ENCODE results near the gene TNRC6C. TPM values are rescaled to one million over a fixed set of nuclear protein-coding genes. Genes with fewer than 3 reads are reported as not detected.

TNRC6C gene
- total and polyA plus RNA-seq, 9 of the 15 experiments (the other 6 are each of a cell fraction or from before 2014, with no cell fraction given) = 0.20 to 4.9 (median 2.3) TPM

DNA sequence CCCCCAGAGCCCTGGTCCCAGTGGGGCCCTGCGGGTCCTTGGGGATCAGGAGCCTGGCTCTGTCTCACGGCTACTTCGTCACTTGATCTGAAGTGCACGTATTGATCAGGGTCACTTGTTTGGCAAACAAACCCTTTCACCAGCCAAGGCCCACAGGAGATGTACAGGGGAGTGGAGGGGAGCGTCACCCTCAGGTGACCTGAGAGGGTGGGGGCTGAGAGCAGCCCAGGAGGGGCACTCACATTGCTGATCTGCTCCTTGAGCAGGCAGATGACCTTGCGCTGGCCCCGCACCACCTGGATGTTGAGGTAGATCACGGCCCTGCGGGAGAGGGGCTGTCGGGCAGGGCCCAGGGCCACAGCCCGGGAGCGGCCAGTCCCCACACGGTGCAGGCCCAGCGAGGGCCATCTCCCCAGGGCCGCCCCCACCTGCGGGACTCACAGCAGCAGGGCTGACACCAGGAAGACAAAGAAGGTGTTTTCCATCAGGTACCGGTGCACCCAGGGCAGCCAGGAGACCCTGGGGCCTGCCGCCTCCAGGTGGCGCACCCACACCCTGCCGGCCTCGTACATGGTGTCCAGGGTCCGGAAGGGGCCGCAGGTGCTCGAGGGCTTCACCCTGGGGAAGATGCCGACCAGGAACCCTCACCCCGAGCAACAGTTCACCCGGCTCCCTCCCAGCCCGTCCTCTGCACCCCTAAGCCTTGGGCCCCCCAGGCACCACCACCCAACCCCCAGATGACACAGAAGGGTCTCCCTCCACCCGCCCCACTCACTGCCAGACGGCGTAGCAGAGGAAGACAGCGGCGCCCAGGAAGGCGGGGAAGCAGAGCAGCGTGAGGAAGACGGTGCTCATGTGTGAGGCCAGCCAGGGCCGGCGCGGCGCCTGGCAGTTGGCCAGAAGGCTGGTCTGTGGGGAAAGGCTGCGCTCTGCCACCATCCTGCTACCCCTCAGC lies 158.8 kb downstream of the TNRC6C start (continued):
- TF ChIP-seq, protein P1, sequence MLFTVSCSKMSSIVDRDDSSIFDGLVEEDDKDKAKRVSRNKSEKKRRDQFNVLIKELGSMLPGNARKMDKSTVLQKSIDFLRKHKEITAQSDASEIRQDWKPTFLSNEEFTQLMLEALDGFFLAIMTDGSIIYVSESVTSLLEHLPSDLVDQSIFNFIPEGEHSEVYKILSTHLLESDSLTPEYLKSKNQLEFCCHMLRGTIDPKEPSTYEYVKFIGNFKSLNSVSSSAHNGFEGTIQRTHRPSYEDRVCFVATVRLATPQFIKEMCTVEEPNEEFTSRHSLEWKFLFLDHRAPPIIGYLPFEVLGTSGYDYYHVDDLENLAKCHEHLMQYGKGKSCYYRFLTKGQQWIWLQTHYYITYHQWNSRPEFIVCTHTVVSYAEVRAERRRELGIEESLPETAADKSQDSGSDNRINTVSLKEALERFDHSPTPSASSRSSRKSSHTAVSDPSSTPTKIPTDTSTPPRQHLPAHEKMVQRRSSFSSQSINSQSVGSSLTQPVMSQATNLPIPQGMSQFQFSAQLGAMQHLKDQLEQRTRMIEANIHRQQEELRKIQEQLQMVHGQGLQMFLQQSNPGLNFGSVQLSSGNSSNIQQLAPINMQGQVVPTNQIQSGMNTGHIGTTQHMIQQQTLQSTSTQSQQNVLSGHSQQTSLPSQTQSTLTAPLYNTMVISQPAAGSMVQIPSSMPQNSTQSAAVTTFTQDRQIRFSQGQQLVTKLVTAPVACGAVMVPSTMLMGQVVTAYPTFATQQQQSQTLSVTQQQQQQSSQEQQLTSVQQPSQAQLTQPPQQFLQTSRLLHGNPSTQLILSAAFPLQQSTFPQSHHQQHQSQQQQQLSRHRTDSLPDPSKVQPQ (CRISPR knock-in tag; IDR thresholded peaks at IDR 0.05; ENCODE audit: borderline replicate concordance) = no peak
- TF ChIP-seq ETV1 (tag; conservative IDR thresholded peaks at IDR 0.05; ENCODE audit: low read depth) (no peak), STAT5B (CRISPR knock-in tag; IDR thresholded peaks at IDR 0.05) (no peak), IRF2 (CRISPR knock-in tag; IDR thresholded peaks at IDR 0.05) (no peak), SMAD1 (IDR thresholded peaks at IDR 0.05; ENCODE audit: low read depth, low read length, partially characterized antibody) (no peak), MTF1 (CRISPR knock-in tag; IDR thresholded peaks at IDR 0.05; ENCODE audit: borderline replicate concordance) (no peak), TRIM24 (IDR thresholded peaks at IDR 0.05) (no peak), ETV5 (CRISPR knock-in tag; IDR thresholded peaks at IDR 0.05; ENCODE audit: low read depth) (no peak)
- TF ChIP-seq, protein P2, sequence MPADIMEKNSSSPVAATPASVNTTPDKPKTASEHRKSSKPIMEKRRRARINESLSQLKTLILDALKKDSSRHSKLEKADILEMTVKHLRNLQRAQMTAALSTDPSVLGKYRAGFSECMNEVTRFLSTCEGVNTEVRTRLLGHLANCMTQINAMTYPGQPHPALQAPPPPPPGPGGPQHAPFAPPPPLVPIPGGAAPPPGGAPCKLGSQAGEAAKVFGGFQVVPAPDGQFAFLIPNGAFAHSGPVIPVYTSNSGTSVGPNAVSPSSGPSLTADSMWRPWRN (IDR thresholded peaks at IDR 0.05; ENCODE audit: low read depth) = no peak
- TF ChIP-seq, protein P3, sequence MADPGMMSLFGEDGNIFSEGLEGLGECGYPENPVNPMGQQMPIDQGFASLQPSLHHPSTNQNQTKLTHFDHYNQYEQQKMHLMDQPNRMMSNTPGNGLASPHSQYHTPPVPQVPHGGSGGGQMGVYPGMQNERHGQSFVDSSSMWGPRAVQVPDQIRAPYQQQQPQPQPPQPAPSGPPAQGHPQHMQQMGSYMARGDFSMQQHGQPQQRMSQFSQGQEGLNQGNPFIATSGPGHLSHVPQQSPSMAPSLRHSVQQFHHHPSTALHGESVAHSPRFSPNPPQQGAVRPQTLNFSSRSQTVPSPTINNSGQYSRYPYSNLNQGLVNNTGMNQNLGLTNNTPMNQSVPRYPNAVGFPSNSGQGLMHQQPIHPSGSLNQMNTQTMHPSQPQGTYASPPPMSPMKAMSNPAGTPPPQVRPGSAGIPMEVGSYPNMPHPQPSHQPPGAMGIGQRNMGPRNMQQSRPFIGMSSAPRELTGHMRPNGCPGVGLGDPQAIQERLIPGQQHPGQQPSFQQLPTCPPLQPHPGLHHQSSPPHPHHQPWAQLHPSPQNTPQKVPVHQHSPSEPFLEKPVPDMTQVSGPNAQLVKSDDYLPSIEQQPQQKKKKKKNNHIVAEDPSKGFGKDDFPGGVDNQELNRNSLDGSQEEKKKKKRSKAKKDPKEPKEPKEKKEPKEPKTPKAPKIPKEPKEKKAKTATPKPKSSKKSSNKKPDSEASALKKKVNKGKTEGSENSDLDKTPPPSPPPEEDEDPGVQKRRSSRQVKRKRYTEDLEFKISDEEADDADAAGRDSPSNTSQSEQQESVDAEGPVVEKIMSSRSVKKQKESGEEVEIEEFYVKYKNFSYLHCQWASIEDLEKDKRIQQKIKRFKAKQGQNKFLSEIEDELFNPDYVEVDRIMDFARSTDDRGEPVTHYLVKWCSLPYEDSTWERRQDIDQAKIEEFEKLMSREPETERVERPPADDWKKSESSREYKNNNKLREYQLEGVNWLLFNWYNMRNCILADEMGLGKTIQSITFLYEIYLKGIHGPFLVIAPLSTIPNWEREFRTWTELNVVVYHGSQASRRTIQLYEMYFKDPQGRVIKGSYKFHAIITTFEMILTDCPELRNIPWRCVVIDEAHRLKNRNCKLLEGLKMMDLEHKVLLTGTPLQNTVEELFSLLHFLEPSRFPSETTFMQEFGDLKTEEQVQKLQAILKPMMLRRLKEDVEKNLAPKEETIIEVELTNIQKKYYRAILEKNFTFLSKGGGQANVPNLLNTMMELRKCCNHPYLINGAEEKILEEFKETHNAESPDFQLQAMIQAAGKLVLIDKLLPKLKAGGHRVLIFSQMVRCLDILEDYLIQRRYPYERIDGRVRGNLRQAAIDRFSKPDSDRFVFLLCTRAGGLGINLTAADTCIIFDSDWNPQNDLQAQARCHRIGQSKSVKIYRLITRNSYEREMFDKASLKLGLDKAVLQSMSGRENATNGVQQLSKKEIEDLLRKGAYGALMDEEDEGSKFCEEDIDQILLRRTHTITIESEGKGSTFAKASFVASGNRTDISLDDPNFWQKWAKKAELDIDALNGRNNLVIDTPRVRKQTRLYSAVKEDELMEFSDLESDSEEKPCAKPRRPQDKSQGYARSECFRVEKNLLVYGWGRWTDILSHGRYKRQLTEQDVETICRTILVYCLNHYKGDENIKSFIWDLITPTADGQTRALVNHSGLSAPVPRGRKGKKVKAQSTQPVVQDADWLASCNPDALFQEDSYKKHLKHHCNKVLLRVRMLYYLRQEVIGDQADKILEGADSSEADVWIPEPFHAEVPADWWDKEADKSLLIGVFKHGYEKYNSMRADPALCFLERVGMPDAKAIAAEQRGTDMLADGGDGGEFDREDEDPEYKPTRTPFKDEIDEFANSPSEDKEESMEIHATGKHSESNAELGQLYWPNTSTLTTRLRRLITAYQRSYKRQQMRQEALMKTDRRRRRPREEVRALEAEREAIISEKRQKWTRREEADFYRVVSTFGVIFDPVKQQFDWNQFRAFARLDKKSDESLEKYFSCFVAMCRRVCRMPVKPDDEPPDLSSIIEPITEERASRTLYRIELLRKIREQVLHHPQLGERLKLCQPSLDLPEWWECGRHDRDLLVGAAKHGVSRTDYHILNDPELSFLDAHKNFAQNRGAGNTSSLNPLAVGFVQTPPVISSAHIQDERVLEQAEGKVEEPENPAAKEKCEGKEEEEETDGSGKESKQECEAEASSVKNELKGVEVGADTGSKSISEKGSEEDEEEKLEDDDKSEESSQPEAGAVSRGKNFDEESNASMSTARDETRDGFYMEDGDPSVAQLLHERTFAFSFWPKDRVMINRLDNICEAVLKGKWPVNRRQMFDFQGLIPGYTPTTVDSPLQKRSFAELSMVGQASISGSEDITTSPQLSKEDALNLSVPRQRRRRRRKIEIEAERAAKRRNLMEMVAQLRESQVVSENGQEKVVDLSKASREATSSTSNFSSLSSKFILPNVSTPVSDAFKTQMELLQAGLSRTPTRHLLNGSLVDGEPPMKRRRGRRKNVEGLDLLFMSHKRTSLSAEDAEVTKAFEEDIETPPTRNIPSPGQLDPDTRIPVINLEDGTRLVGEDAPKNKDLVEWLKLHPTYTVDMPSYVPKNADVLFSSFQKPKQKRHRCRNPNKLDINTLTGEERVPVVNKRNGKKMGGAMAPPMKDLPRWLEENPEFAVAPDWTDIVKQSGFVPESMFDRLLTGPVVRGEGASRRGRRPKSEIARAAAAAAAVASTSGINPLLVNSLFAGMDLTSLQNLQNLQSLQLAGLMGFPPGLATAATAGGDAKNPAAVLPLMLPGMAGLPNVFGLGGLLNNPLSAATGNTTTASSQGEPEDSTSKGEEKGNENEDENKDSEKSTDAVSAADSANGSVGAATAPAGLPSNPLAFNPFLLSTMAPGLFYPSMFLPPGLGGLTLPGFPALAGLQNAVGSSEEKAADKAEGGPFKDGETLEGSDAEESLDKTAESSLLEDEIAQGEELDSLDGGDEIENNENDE (IDR thresholded peaks at IDR 0.05; ENCODE audit: low read depth, low read length) = no peak
